ENCODE measurements around the gene COL23A1.
"Not testable (repeated sequence)": the region's sequence is repeated elsewhere in the genome, so short reads cannot be mapped to it uniquely, and the experiment has no call there.

Gene COL23A1

GRCh38 chr5:178232920-178233429, 357.2 kb downstream of the COL23A1 start:
- DNase-seq (ENCODE audit: low spot score) = no peak
- no peak for TF ChIP-seq CTCF (IDR thresholded peaks at IDR 0.05; ENCODE audit: borderline replicate concordance, control extremely low read depth, extremely low read depth, insufficient read depth, missing control alignments)
- in situ Hi-C loops (cut with MboI; ENCODE audit: low sequenced_read_pairs, unreplicated experiment) = no loop called here

- in situ Hi-C loops (cut with MboI; ENCODE audit: low sequenced_read_pairs, unreplicated experiment) = no loop called here
- TF ChIP-seq CTCF (IDR thresholded peaks at IDR 0.05; ENCODE audit: borderline replicate concordance, control extremely low read depth, extremely low read depth, insufficient read depth, missing control alignments) = no peak
- peak; percentile 86 for DNase-seq (ENCODE audit: low spot score)
Measured at GRCh38 chr5:178232124-178232919, 357.9 kb downstream of the COL23A1 start, which contains the start of gene PHYKPL. Gene PHYKPL (minus strand): TSS chr5:178232802. CDS start chr5:178232550, 252 bp downstream.

DNA sequence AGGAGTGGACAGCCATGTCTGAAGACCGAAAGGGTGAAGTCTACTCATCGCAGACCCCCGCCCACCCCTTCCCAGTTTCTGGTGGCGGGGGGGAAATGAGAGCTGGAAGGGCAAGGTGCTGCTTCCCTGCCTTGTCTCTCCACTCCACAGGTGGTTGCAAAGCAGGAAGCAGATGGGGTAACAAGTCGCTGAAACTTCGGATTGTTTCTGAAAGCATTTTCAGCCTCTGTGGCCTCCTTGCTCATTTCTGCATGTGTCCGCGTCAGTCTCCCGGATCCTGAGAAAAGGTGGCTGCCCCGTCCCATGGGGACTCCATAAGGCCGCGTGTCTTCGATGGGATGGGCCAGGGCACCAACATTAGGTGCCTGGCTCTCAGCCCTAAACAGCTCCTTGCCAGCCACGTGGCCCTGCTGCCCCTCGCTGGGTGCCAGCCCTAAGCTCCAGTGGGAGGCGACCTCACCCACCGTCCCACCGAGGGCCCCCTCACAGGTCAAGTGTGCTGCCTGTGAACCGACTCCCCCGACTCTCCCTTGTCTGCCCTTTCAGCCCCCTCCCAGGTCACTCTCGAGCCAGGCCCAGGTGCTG, 358.6 kb downstream of the COL23A1 start:
- DNase-seq (ENCODE audit: low spot score) = no peak
- TF ChIP-seq CTCF (IDR thresholded peaks at IDR 0.05; ENCODE audit: borderline replicate concordance, control extremely low read depth, extremely low read depth, insufficient read depth, missing control alignments) = no peak
- in situ Hi-C loops (cut with MboI; ENCODE audit: low sequenced_read_pairs, unreplicated experiment) = no loop called here

- in situ Hi-C loops (cut with MboI; ENCODE audit: low sequenced_read_pairs, unreplicated experiment) = no loop called here
- no peak for DNase-seq (ENCODE audit: low spot score)
- no peak for TF ChIP-seq CTCF (IDR thresholded peaks at IDR 0.05; ENCODE audit: borderline replicate concordance, control extremely low read depth, extremely low read depth, insufficient read depth, missing control alignments)
Measured at GRCh38 chr5:178230879-178231538, 359.2 kb downstream of the COL23A1 start.

DNA sequence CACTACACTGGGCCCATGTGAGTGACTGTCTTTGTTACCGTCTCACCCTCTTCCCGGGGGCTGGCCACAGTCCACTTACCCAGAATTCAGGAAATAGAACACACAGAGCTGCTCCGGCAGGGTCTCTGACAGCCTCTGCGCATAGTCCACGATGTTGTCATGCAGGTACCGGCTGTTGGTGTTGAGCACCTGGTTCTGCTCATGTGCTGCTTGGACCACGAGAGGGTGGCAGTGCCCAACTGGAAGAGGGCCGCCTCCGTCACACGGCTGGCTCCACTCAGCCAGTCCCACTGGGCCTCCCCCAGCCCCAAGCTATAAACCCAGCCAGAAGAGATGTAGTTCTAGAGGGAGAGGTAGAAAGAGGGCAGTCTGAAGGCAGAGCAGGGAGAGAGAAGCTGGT, 360.3 kb downstream of the COL23A1 start:
- TF ChIP-seq CTCF (IDR thresholded peaks at IDR 0.05; ENCODE audit: borderline replicate concordance, control extremely low read depth, extremely low read depth, insufficient read depth, missing control alignments) = no peak
- in situ Hi-C loops (cut with MboI; ENCODE audit: low sequenced_read_pairs, unreplicated experiment) = no loop called here
- DNase-seq (ENCODE audit: low spot score) = no peak

DNA sequence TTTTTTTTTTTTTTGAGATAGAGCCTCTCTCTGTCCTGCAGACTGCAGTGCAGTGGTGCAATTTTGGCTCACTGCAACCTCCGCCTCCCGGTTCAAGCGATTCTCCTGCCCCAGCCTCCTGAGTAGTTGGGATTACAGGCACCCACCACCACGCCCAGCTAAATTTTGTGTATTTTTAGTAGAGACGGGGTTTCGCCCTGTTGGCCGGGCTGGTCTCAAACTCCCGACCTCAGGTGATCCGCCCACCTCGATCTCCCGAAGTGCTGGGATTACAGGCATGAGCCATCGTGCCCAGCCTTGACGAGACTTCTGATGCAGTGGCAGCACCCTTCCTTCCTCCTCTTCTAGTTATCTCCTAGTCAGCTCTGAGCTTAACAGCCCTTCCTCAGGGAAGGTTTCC, 361.1 kb downstream of the COL23A1 start:
- DNase-seq (ENCODE audit: low spot score); in situ Hi-C loops (cut with MboI; ENCODE audit: low sequenced_read_pairs, unreplicated experiment): not testable (repeated sequence)
